GM06990 (cell line): ENCODE measurements around the gene RABEP1.
"Not testable (repeated sequence)": the region's sequence is repeated elsewhere in the genome, so short reads cannot be mapped to it uniquely, and the experiment has no call there.

Experiments
- DNase-seq: peaks from one replicate; pipeline ENCODE4 v3.0.0-alpha.2; 2011; ENCODE audit not compliant: insufficient read length; ENCODE audit errors: extremely low read depth
- H3K27me3 ChIP-seq: replicated peaks from 2 replicates; pipeline ENCODE4 v1.6.0; 2011; ENCODE audit warnings: low read length; ENCODE audit not compliant: control insufficient read depth, insufficient read depth
- H3K36me3 ChIP-seq: 2 replicates; pipeline ENCODE4 v1.5.1; 2011; ENCODE audit warnings: low read length; ENCODE audit not compliant: control insufficient read depth, insufficient read depth
- H3K4me3 ChIP-seq: replicated peaks from 2 replicates; pipeline ENCODE4 v1.5.1; 2011; ENCODE audit warnings: low read depth, mild to moderate bottlenecking, control low read depth, low read length
- TF ChIP-seq, protein P1 (sequence below): IDR thresholded peaks from 2 replicates; pipeline ENCODE4 v1.5.1; 2011; ENCODE audit warnings: low read length, control low read depth, mild to moderate bottlenecking, inconsistent platforms; ENCODE audit not compliant: insufficient read depth, poor library complexity, severe bottlenecking

Gene RABEP1, protein sequence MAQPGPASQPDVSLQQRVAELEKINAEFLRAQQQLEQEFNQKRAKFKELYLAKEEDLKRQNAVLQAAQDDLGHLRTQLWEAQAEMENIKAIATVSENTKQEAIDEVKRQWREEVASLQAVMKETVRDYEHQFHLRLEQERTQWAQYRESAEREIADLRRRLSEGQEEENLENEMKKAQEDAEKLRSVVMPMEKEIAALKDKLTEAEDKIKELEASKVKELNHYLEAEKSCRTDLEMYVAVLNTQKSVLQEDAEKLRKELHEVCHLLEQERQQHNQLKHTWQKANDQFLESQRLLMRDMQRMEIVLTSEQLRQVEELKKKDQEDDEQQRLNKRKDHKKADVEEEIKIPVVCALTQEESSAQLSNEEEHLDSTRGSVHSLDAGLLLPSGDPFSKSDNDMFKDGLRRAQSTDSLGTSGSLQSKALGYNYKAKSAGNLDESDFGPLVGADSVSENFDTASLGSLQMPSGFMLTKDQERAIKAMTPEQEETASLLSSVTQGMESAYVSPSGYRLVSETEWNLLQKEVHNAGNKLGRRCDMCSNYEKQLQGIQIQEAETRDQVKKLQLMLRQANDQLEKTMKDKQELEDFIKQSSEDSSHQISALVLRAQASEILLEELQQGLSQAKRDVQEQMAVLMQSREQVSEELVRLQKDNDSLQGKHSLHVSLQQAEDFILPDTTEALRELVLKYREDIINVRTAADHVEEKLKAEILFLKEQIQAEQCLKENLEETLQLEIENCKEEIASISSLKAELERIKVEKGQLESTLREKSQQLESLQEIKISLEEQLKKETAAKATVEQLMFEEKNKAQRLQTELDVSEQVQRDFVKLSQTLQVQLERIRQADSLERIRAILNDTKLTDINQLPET

DNA sequence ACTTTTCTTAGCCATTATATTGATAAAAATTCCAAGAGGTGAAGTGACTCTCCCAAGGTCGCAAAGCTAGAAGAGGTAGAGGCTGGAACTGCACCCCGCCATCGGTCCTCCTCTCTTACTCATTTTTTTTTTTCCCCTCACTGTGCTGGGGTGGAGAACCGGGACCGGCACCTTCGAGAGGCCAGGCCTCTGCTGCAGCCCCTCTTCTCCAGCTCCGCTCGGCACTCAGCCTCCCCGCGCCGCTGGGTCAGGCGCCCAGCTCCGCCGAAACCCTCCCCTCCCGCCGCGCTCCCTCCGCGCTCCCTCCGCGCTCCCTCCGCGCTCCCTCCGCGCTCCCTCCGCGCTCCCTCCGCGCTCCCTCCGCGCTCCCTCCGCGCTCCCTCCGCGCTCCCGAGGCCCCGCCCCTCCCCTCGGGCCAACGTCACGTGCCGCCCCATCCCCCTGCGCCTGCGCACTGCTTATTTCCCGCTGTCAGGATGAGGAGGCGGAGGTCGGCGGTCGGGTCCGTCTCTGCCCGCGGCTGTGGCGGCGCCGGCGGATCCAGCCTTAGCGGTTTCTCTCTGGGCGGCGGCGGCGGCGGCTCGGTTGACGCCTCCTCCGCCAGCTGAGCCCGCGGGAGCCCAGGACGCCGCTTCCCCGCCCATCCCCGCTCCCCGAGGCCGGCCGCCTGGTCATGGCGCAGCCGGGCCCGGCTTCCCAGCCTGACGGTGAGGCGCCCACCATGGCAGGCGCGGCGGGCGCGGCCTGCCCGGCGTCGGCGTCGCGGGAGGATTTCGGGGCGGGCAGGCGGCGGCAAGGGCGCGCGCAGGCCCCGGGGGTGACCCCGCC lies at the start of gene RABEP1:
Gene RABEP1, plus strand, starts transcription at position 471 of the 828 bp plus-strand sequence. Its CDS starts 203 bp downstream, at position 674.
- Histone ChIP-seq H3K36me3 (peaks cover 3% of the 10 kb centered on the region), H3K4me3 (peak within 1 kb of the TSS; percentile 84), H3K27me3 (no peaks in the 10 kb centered on the region)
- TF ChIP-seq, protein P1, sequence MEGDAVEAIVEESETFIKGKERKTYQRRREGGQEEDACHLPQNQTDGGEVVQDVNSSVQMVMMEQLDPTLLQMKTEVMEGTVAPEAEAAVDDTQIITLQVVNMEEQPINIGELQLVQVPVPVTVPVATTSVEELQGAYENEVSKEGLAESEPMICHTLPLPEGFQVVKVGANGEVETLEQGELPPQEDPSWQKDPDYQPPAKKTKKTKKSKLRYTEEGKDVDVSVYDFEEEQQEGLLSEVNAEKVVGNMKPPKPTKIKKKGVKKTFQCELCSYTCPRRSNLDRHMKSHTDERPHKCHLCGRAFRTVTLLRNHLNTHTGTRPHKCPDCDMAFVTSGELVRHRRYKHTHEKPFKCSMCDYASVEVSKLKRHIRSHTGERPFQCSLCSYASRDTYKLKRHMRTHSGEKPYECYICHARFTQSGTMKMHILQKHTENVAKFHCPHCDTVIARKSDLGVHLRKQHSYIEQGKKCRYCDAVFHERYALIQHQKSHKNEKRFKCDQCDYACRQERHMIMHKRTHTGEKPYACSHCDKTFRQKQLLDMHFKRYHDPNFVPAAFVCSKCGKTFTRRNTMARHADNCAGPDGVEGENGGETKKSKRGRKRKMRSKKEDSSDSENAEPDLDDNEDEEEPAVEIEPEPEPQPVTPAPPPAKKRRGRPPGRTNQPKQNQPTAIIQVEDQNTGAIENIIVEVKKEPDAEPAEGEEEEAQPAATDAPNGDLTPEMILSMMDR, result no peak
- DNase-seq, result peak; percentile 89

DNA sequence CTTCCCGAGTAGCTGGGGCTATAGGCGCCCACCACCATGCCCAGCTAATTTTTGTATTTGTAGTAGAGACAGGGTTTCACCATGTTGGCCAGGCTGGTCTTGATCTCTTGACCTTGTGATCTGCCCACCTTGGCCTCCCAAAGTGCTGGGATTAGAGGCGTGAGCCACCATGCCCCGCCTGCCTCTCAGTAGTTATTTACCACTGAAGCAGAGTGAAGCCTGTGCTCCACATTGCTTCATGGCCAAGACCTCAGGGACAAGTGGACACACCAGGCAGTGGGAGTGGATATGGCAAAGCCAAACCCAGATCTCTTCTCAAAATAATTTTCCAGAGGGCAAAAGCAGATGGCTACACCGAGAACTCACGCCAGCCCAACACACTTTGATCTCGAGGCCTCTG lies 48.6 kb upstream of the RABEP1 start:
- not testable (repeated sequence) for H3K27me3 ChIP-seq, DNase-seq
- Histone ChIP-seq H3K36me3 (peaks cover 13% of the 10 kb centered on the region), H3K4me3 (peak overlapping the region; percentile 86)

DNA sequence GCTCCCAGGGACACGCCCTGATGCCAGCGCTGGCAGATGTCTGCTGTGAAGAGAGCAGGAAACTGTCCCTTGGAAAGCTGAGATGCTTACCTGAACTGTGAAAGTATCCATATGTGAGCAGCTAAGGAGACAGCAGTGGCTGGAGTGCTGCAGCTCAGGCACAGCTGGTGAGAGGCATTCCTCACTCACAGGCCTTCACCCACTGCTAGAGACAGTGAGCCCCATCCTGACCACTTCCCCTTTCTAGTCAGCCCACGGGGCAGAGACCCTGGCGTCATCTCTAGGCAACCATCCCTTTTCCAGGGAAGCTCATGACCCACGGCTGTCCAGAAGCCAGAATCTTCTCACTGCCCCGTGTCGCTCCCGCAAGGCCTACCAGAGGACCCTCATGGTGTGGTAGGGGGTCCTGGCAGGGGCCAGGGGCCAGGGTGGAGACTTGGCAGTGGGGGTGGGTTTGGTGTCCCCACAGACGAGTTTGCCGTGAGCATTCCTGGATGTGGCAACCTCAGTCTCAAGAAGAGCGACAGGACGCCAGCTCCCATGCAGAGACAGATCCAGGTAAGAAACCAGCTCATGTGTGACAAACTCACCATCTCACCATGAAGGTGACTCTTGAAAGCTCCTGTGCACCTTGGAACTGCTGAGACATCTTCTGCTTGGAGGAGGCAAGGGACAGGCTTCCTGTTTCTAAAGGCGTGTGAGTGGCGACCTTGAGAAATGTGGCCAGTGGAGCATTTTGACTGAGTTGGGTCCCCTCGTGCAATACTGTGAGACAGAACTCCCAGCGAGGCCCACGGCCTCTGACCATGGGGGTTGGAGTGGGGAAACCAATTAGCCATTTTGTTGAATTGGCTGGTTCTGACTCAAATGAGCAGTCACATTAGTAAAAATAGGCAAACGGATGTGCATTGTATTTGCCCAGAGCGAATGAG lies 47.2 kb upstream of the RABEP1 start, which contains the start of gene SCIMP:
Gene SCIMP, minus strand, starts transcription at position 216 of the 932 bp plus-strand sequence. Its CDS starts 105 bp downstream, at position 111.
- Histone ChIP-seq H3K4me3 (peak within 1 kb of the TSS; percentile 86), H3K36me3 (peaks cover 8% of the 10 kb centered on the region), H3K27me3 (no peaks in the 10 kb centered on the region)
- TF ChIP-seq, protein P1, result no peak
- peak; percentile 79 for DNase-seq

DNA sequence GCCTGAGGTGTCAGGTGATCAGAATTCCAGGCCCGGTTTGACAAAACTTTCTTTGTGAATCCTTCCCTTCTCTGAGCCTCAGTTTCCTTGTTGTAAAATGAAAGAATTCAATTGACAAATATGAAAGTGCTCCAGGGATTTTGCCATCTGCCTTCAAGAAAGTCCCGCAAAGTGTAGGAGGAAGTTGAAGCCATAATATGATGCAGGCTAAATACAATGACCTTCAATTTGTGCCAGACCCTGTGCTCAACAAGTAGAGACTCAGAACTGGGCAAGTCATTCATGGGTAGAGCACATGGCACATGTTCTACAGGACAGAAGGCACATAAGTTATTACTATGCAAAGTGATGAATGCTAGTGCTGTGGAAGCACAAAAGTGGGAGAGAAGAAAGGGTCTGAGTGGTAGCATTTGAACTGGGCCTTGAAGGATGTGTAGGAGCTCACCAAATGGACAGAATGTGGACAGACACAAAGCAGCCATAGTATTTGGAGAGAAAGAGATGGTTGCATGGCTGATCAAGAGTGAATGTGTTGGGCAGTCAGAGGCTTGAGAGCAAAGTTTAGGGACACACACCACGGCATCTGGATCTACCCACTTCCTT lies 45.0 kb upstream of the RABEP1 start:
- TF ChIP-seq, protein P1, result no peak
- DNase-seq, result no peak
- Histone ChIP-seq H3K4me3 (no peak overlapping the region), H3K27me3 (no peaks in the 10 kb centered on the region), H3K36me3 (peaks cover under 1% of the 10 kb centered on the region; the same call in 1 of the 2 replicates)

DNA sequence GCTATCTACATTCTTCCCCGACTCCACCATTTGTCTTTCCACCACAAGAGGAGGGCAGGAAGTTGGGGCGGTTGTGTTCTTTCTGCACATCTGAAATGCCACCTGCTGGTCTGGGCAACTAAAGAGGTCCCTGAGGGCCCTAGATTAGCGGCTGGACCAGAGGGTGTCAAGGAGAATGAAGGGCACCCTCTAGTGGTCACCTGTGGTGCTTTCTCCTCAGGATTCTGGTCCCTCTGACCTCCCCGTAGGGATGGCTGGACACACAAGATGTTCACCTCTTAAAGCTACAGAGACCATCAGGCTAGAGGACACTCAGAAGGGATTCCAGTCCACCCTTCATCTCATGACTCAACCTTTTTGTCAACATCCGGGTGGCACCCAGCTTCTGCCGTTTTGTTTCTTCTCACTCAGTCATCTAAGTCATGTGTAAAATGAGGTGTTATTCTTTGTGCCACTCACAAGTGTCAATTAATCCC lies 44.5 kb upstream of the RABEP1 start:
- Histone ChIP-seq H3K27me3 (no peaks in the 10 kb centered on the region), H3K36me3 (no peaks in the 10 kb centered on the region), H3K4me3 (no peak overlapping the region)
- DNase-seq, result peak; percentile 78
- TF ChIP-seq, protein P1, result peak; percentile 88
